CD4-positive, alpha-beta memory T cell (primary cell): ENCODE results near the gene JAKMIP1. TPM values are rescaled to one million over a fixed set of nuclear protein-coding genes. Genes with fewer than 3 reads are reported as not detected.

ENCODE experiments used
- polyA plus RNA-seq, 2 donors: library from polyadenylated mRNA; unstranded; fragments of 300-500 nt; fragmentation: Illumina TruSeq; gene quantifications; one replicate each; pipeline ENCODE4 v1.2.3, GENCODE V29; 2021
- total RNA-seq, 2 experiments: library from RNA; stranded (reverse); gene quantifications; one replicate each; pipeline ENCODE4 v1.2.3, GENCODE V29; 2021

Gene JAKMIP1
- total and polyA plus RNA-seq, 4 experiments from 2014 or later: 2.5 to 11.5 (median 3.3) TPM

Other genes starting within 250 kb of the JAKMIP1 start
- gene C4orf50, start 182.1 kb downstream of the JAKMIP1 start, total RNA-seq: under 1 TPM; 0.25 to 0.26 TPM
- gene C4orf50, start 182.1 kb downstream of the JAKMIP1 start, polyA plus RNA-seq: under 1 TPM in 1 of 2 donors, not detected in 1; 0.02 TPM
- gene WFS1, start 69.3 kb upstream of the JAKMIP1 start, total RNA-seq: 1 to 10 TPM; 5.4 to 5.5 TPM
- gene WFS1, start 69.3 kb upstream of the JAKMIP1 start, polyA plus RNA-seq: 1 to 10 TPM; 2.6 to 3.2 TPM